Ishikawa (cell line): Measurements from ENCODE around the gene SPTBN5.

Experiments used
- CEBPB ChIP-seq: IDR thresholded peaks from 2 replicates; pipeline ENCODE4 v1.6.1; 2012
- CREB1 ChIP-seq: IDR thresholded peaks from 2 replicates; pipeline ENCODE4 v1.6.1; 2012; ENCODE audit warnings: low read depth
- EGR1 ChIP-seq: IDR thresholded peaks from 2 replicates; pipeline ENCODE4 v1.6.1; 2012
- EP300 ChIP-seq: IDR thresholded peaks from 2 replicates; pipeline ENCODE4 v1.6.1; 2012; ENCODE audit warnings: borderline replicate concordance
- FOXM1 ChIP-seq: IDR thresholded peaks from 2 replicates; pipeline ENCODE4 v1.6.1; 2012; ENCODE audit warnings: low read depth, borderline replicate concordance
- RAD21 ChIP-seq: IDR thresholded peaks from 2 replicates; pipeline ENCODE4 v1.6.1; 2012; ENCODE audit warnings: low read depth
- TAF1 ChIP-seq: IDR thresholded peaks from 2 replicates; pipeline ENCODE4 v1.6.1; 2012; ENCODE audit warnings: low read depth, mild to moderate bottlenecking
- TEAD4 ChIP-seq: IDR thresholded peaks from 2 replicates; pipeline ENCODE4 v1.6.1; 2012
- YY1 ChIP-seq: IDR thresholded peaks from 2 replicates; pipeline ENCODE4 v1.6.1; 2012; ENCODE audit warnings: low read depth
- ZBTB7A ChIP-seq: IDR thresholded peaks from 2 replicates; pipeline ENCODE4 v1.6.1; 2012; ENCODE audit warnings: low read depth
- TF ChIP-seq, protein P1 (sequence below): IDR thresholded peaks from 2 replicates; pipeline ENCODE4 v1.6.1; 2012; ENCODE audit warnings: low read depth, mild to moderate bottlenecking
- TF ChIP-seq, protein P2 (sequence below): IDR thresholded peaks from 2 replicates; pipeline ENCODE4 v1.6.1; 2012
- TF ChIP-seq, protein P3 (sequence below): IDR thresholded peaks from 2 replicates; pipeline ENCODE4 v1.6.1; 2012

DNA sequence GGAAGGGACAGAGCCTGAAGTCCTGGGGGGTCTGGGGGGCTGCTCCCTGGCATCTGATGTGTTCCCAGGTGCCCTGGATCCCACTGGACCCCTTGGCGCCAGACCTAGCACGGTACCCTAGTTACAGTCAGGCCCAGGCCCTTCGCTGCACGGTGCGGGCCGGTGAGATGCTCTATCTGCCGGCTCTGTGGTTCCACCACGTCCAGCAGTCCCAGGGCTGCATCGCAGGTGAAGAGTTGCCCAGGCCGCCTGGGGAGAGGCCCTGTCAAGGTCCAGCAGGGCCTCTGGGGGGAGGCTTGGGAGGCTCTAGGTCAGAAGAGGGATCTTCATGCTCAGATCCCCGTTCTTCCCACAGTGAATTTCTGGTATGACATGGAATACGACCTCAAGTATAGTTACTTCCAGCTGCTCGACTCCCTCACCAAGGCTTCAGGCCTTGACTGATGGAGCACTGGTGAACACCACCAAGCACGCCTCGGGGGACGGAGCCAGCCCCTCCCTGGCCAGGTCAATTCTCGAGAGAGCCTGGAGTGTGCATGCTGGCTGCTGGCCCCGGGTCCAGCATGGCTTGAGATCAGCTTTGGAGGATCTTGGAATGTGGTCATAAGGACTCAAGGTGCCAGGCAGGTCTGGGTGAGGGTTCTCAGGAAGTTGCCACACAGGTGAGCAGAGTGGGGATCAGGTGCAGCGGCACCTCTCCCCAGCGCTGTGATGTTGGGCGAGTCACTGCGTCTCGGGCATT, 57.0 kb downstream of the SPTBN5 start:
- TF ChIP-seq CEBPB (no peak), YY1 (no peak), RAD21 (no peak), EP300 (no peak), TAF1 (no peak), FOXM1 (no peak), TEAD4 (no peak), EGR1 (no peak), ZBTB7A (no peak), CREB1 (no peak)
- TF ChIP-seq, protein P1, sequence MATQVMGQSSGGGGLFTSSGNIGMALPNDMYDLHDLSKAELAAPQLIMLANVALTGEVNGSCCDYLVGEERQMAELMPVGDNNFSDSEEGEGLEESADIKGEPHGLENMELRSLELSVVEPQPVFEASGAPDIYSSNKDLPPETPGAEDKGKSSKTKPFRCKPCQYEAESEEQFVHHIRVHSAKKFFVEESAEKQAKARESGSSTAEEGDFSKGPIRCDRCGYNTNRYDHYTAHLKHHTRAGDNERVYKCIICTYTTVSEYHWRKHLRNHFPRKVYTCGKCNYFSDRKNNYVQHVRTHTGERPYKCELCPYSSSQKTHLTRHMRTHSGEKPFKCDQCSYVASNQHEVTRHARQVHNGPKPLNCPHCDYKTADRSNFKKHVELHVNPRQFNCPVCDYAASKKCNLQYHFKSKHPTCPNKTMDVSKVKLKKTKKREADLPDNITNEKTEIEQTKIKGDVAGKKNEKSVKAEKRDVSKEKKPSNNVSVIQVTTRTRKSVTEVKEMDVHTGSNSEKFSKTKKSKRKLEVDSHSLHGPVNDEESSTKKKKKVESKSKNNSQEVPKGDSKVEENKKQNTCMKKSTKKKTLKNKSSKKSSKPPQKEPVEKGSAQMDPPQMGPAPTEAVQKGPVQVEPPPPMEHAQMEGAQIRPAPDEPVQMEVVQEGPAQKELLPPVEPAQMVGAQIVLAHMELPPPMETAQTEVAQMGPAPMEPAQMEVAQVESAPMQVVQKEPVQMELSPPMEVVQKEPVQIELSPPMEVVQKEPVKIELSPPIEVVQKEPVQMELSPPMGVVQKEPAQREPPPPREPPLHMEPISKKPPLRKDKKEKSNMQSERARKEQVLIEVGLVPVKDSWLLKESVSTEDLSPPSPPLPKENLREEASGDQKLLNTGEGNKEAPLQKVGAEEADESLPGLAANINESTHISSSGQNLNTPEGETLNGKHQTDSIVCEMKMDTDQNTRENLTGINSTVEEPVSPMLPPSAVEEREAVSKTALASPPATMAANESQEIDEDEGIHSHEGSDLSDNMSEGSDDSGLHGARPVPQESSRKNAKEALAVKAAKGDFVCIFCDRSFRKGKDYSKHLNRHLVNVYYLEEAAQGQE, result no peak
- TF ChIP-seq, protein P2, sequence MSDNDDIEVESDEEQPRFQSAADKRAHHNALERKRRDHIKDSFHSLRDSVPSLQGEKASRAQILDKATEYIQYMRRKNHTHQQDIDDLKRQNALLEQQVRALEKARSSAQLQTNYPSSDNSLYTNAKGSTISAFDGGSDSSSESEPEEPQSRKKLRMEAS, result no peak
- TF ChIP-seq, protein P3, sequence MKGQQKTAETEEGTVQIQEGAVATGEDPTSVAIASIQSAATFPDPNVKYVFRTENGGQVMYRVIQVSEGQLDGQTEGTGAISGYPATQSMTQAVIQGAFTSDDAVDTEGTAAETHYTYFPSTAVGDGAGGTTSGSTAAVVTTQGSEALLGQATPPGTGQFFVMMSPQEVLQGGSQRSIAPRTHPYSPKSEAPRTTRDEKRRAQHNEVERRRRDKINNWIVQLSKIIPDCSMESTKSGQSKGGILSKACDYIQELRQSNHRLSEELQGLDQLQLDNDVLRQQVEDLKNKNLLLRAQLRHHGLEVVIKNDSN, result no peak
